Measurements from ENCODE around the gene MTOR. TPM values are rescaled to one million over a fixed set of nuclear protein-coding genes. Genes with fewer than 3 reads are reported as not detected.

MTOR gene
- total and polyA plus RNA-seq, 2 of the 8 experiments (the other 6 are each of a cell fraction or from before 2014, with no cell fraction given) = 44.2 to 76.8 TPM

GRCh38 chr1:11197359-11197758, 65.0 kb downstream of the MTOR start:
- H3K9me3 ChIP-seq (ENCODE audit: insufficient read depth in 2 of 2, low read depth in 1 of 2, low read length in 1 of 2) = no peaks in the 10 kb centered on the region
- no peak overlapping the region for H2AFZ ChIP-seq (ENCODE audit: low read length)
- no peaks in the 10 kb centered on the region for H3K27me3 ChIP-seq (replicated peaks in 1 of 4; ENCODE audit: control insufficient read depth in 3 of 4, extremely low read depth in 1 of 4, insufficient read depth in 3 of 4, low read length in 3 of 4)
- no peaks in the 10 kb centered on the region for H3K79me2 ChIP-seq (ENCODE audit: control insufficient read depth in 1 of 2, insufficient read depth in 2 of 2, low read length in 2 of 2)
- H3K18ac ChIP-seq (ENCODE audit: extremely low read depth, low read length) = no peak overlapping the region
- no peaks in the 10 kb centered on the region for H3K79me1 ChIP-seq (ENCODE audit: low read depth, low read length)
- H2BK12ac ChIP-seq (ENCODE audit: low read depth, low read length) = no peak overlapping the region
- WGBS, 2 experiments (ENCODE audit: extremely low coverage in 1 of 2, insufficient coverage in 1 of 2, insufficient read length in 1 of 2, insufficient replicate concordance in 2 of 2, low coverage in 1 of 2, low lambda C conversion rate in 2 of 2, missing lambda C conversion rate in 1 of 2) = 86% methylated on average over 4 of the region's 4 CpGs; no CpG with 5 or more reads in 1 of the 2 experiments
- no peak overlapping the region for H4K91ac ChIP-seq (replicated peaks; ENCODE audit: insufficient read length, low read length)
- no peak overlapping the region for H2BK15ac ChIP-seq (ENCODE audit: low read length)
- H2BK20ac ChIP-seq (ENCODE audit: low read length) = no peak overlapping the region
- H2BK5ac ChIP-seq (ENCODE audit: low read depth, low read length) = no peak overlapping the region
- H2BK120ac ChIP-seq (replicated peaks; ENCODE audit: low read depth, low read length) = no peak overlapping the region
- H3K9ac ChIP-seq (replicated peaks in 1 of 4; ENCODE audit: extremely low read depth in 1 of 4, low read depth in 3 of 4, low read length in 3 of 4) = no peak overlapping the region; a peak in 1 of 7 replicates
- H3K56ac ChIP-seq (replicated peaks; ENCODE audit: insufficient read length, low read depth, low read length) = no peak overlapping the region
- CTCF ChIA-PET (ENCODE audit: partially characterized antibody) = interaction anchor here (0.5 to 4.4 kb wide), 5 partner anchors 9 to 463 kb away, joined by 3 to 14 read pairs (median 4); no protein-coding TSS in a partner anchor
- H2AK5ac ChIP-seq (ENCODE audit: low read depth, low read length) = no peak overlapping the region
- peaks cover 0 to 2% of the 10 kb centered on the region in 2 experiments for H4K20me1 ChIP-seq (replicated peaks in 1 of 2; ENCODE audit: control insufficient read depth in 1 of 2, insufficient read depth in 2 of 2, low read length in 2 of 2)
- H3K4me3 ChIP-seq (ENCODE audit: extremely low read depth in 1 of 4, insufficient read depth in 2 of 4, low read depth in 3 of 4, low read length in 4 of 4) = no peak overlapping the region
- FAIRE-seq (no peak), DNase-seq (ENCODE audit: low read depth in 1 of 2, low spot score in 2 of 2) (no peak)
- no peak overlapping the region for H3K4ac ChIP-seq (replicated peaks; ENCODE audit: insufficient read length, low read depth, low read length)
- H3K4me1 ChIP-seq (replicated peaks in 1 of 4; ENCODE audit: control insufficient read depth in 3 of 4, insufficient read depth in 4 of 4, low read length in 3 of 4) = no peaks in the 10 kb centered on the region
- no peak overlapping the region for H3K14ac ChIP-seq (ENCODE audit: insufficient read length)
- H4K8ac ChIP-seq (ENCODE audit: extremely low read depth, insufficient read depth, low read length) = no peak overlapping the region
- no peak overlapping the region for H4K5ac ChIP-seq (ENCODE audit: insufficient read length, low read depth, low read length)
- H3K36me3 ChIP-seq (ENCODE audit: control insufficient read depth in 2 of 4, insufficient read depth in 4 of 4, low read length in 3 of 4) = peaks cover 11 to 47% (median 33%) of the 10 kb centered on the region in 4 experiments; a peak in 6 of 8 replicates
- H3K27ac ChIP-seq (ENCODE audit: low read depth, low read length) = no peak overlapping the region
- TF ChIP-seq ZNF274 (IDR thresholded peaks at IDR 0.05; ENCODE audit: borderline replicate concordance, extremely low read depth, low read length) (no peak), CREB1 (IDR thresholded peaks at IDR 0.05) (no peak), CBX5 (IDR thresholded peaks at IDR 0.05; ENCODE audit: low read depth, low read length) (no peak), NRF1 (IDR thresholded peaks at IDR 0.05; ENCODE audit: low read depth, low read length) (no peak), TAF7 (optimal IDR thresholded peaks at IDR 0.05; ENCODE audit: borderline replicate concordance, low read depth, low read length) (no peak), EGR1 (IDR thresholded peaks at IDR 0.05; ENCODE audit: borderline replicate concordance, low read depth, low read length) (no peak), SP2 (IDR thresholded peaks at IDR 0.05; ENCODE audit: low read length) (no peak), CBX8 (IDR thresholded peaks at IDR 0.05; ENCODE audit: borderline replicate concordance, low read depth, low read length) (no peak), MAFK (IDR thresholded peaks at IDR 0.05; ENCODE audit: low read depth, low read length) (no peak), SRF (IDR thresholded peaks at IDR 0.05; ENCODE audit: low read depth, low read length) (no peak), MAX (IDR thresholded peaks at IDR 0.05) (no peak), SUZ12 (IDR thresholded peaks at IDR 0.05; ENCODE audit: low read length) (no peak), KDM1A (IDR thresholded peaks at IDR 0.05; ENCODE audit: borderline replicate concordance, low read length) (no peak), SP4 (IDR thresholded peaks at IDR 0.05; ENCODE audit: low read length) (no peak)
- no peak overlapping the region for H3K4me2 ChIP-seq (ENCODE audit: insufficient read depth in 1 of 2, low read depth in 2 of 2, low read length in 2 of 2)
- no peaks in the 10 kb centered on the region for H3K23me2 ChIP-seq (ENCODE audit: low read depth, low read length)
- POLR2A ChIA-PET (ENCODE audit: partially characterized antibody) = no interaction called here
- no peak overlapping the region for H3K23ac ChIP-seq (ENCODE audit: insufficient read length)

All from H1 (cell line).